NCI-H2029 treated with DMSO at 0.1 percent for 48 hours (cell line): Measurements from ENCODE around the gene LMF2.

ENCODE experiments used
- DNase-seq: peaks from one replicate; lab custom pipeline; 2025; lab: John Stamatoyannopoulos, UW

LMF2 gene

DNA sequence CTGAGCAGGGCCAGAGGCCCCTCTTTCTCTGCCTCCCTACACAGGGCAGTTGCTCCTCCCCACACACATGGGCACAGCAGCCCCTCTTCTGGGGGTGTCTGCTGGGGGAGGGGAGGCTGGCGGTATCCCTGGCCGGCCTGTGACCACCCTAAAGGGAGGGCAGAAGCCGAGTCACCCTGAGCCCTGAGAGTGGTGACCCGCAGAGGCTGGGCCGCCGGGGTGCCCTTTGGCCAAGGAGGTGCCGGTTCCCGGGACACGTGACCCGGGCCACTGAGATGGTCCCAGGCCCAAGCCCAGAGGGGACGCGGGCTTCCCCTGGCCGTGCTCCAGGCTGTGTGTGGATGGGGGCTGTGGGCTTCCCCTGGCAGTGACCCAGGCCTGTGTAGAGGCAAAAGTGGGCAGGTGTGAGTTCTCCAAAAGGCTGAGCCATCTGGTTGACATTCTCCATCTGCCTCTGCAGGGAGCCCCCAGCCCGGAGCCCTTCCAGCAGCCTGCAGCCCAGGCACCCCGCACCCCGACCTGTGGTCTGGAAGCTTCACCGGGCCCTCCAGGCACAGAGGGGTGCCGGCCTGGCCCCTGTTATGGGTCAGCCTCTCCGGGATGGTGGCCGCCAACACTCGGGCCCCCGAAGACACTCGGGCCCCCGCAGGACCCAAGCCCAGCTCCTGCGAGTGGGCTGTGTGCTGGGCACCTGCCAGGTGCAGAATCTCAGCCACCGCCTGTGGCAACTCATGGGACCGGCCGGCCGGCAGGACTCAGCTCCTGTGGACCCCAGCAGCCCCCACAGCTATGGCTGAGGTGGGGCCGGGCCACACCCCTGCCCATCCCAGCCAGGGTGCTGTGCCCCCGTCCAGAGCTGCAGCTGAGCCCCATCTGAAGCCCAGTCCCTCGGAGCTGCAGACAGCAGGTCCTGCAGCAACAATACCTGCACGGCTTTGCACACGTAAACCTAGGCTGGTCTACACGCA, 25.1 kb downstream of the LMF2 start:
- DNase-seq: no peak

DNA sequence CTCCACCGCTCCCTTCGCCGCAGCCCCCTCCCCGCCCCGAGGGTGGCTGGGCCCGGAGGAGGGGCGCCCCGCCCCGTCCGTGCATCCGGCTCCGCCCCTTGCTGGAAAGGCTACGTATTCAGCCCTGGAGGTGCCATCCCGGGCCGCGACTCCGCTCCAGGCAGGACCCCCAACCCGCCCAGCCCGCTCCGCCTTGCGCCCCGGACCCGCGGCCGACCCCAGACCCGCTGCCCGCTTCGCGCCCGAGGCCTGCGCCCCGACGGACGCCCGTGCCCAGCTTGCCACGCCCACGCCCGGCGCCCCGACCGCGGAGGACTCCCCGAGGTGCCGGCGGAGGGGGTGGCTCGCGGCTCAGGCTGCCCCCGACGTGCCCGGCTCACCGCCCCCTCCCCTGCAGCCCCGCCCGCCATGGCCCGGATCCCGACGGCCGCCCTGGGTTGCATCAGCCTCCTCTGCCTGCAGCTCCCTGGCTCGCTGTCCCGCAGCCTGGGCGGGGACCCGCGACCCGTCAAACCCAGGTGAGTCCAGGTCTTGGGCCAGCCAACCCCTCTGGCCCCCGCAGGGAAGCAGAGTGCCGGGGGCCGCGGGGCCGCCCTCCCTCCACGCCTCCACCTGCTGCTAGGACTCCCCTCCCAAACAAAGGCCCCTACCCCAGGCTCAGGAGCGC, 25.9 kb downstream of the LMF2 start, which contains the start of gene ADM2:
TSS of gene ADM2 (plus strand) at position 104 of the 667 bp plus-strand sequence. CDS start at position 409, 305 bp downstream.
- DNase-seq: no peak

DNA sequence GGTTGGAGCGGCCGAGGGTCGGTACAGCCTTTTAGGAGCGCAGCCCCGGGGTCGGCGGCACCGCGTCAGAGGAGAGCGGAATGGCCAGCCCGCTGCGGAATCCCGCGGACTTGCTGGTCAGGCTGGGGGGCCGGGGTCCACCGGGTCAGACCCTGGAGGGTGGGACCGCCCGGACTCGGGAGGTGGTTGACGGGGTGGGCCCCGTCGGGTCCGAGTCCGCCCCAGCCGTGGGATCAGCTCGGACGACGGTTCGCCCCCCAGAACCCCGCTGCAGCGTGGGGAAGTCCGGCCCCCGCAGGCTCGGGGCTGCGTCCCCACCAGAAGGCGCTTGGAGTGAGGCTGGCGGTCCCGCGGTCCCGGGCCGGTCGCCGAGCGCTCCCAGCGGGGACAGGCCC, 26.5 kb downstream of the LMF2 start:
- DNase-seq: no peak

DNA sequence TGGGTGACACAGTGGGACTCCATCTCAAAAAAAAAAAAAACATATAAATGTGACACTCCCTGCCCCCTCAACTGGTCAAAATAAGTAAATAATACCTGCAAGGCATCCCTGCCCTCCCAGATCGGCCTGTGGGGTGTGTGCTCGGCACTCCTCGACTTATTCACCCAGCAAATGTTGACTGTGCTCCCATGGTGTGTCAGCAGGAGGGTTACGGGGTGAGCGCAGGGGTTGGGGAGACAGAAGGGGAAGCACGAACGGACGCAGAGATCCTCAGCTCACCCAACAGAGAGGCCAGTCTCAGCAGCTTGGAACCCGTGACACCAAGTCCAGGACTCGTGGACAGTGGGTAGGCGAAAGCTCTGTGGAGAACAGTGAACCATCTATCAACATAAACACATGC, 27.8 kb downstream of the LMF2 start:
- no peak for DNase-seq

DNA sequence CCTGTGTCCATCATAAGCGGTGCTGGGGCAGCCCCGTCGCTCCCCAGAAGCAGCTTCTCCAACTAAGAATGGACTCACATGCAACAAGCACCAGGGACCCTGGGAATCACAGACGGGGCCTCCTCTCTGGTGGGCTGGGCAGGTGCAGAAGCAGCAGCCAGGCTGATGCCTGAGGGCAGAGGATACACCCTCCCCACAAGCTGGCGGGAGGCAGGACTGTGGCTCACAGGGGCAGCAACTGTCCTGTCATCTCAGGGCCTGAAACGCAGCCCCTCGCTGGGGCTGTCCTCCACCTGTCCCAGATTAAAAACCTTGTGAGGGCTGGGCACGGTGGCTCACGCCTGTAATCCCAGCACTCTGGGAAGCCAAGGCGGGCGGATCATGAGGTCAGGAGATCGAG, 29.6 kb downstream of the LMF2 start:
- DNase-seq: no peak

DNA sequence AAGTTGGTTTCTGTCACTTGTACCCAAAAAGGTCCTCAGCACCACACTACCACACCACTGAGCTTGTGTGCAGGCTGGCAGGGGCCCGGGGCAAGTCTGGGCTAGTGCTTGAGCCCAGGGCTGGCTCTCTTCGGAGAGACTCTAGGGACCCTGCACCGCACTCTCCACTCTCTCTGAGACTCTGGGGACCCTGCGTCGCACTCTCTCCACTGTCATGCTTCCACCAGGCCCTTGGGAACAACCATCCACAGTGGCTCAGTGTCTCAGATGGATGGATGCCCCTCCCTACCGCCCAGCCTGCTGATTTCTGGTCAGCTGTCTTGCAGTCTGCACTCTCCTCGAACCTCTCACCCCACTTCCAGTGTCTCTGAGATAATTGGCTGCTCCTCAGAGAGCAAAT, 30.6 kb downstream of the LMF2 start:
- no peak for DNase-seq

DNA sequence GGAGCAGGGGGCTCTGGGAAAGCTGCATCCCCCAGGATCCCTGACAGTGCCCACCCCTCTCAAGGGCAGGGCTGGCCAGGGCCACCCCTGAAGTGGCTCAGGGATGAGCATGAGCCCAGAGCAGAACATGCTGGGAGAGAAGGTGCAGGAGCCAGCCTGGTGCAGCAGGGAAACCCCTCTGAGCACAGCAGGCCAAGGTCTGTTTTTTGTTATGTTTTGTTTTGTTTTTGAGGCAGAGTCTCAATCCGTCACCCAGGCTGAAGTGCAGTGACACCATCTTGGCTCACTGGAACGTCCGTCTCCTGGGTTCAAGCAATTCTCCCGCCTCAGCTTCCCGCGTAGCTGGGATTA, 31.9 kb downstream of the LMF2 start:
- no peak for DNase-seq

DNA sequence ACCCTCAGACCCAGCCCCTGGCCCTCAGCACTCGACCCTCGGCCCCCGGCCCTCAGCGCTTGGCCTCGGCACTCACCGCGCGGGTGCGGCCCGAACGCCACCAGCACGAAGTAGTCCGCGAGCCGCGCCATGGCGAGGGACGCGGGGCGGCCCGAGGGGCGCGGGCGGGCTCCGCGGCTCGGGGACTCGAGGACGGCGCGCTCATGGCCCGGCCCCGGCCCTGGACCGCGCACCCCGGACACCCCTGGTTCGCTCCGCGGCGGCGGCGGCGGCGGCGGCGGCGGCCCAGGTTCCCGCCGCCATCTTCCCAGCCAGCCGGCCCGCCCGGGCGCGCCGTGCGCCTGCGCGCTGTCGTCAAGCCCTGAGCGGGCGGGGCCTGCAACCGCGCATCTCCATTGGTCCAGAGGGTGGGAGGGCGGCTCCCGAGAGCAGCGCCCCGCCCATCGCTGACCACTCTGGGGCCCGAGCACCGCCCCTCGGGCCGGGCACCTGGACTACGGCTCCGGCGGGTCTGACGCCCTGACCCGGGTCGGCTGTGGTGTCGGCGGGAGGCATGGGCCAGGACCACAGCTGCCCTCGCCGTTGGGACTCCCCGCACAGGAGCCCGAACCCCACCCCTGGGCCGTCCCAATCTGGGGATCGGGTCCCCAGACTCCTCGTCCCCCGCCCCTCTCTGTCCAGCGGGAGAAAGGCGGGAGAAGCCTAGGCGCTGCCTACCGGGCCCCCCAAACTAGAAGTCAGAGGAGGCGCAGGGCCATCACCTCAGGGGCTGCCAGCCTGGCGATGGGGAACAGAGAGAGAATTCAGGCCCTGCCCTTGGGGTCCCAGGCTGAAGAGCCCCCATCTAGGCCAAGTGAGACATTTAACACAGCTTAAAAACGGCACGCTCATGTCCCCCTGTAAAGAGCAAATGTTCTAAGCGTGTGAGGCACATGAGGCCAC, 32.5 kb downstream of the LMF2 start, which contains the start of gene SBF1:
TSS of gene SBF1 (minus strand) at position 326 of the 942 bp plus-strand sequence. CDS start at position 131, 195 bp downstream.
- peak; percentile 36 for DNase-seq

DNA sequence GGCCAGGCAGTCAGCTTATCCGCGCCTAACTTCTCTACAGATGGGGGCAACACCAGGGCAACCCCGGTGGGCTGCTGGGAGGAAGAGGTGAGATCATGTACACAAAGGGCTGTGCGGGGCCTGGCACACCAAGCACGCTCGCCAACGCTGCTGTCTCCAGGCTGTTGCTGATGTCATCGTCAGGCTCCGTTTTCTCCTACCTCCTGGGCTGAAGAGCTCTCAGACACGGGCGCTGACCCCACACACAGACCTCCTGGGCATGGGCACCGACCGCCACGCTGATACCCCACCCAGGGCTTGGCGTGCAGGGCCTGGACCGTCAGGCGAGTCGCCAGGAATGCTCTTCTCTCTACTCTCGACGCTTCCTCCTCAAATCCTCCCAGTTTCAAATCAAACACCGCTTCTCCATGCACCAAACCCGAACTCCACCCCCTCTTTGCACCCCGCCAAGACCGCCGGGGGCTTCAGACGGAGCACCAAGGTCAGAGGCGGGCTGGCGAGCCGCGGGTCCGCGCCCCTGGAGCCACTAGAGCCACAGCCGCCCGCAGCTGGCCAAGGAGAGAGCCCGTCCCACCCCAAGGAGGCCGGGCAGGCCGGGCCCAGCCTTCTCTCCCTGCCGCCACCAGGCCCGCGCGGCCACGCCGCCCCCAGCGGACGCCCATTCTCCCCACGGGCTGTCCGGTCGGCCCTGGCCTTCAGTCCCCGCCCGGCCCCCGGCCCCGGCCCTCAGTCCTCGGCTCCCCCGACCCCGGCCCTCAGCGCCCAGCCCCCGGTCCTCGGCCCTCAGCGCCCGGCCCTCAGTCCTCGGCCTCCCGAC, 33.4 kb downstream of the LMF2 start:
- DNase-seq: no peak

DNA sequence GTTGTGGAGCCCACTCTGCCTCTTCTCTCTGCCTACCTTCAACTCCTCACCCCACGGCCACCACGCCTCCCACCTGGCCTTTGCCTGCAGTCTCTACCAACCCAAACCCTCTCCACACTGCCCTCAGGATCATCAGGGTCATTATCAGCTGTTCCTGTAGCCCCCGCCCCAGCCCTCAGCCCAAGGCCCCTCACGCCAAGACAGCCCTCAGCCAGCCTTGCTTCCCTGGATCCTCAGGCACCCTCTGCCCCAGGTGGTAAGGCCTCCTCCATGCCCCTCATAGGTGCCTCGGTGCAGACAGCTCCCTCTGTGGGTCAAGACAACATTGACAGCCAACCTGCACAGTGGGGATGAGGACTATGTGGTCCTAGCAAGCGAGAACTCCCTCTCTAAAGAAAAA, 34.4 kb downstream of the LMF2 start:
- no peak for DNase-seq

DNA sequence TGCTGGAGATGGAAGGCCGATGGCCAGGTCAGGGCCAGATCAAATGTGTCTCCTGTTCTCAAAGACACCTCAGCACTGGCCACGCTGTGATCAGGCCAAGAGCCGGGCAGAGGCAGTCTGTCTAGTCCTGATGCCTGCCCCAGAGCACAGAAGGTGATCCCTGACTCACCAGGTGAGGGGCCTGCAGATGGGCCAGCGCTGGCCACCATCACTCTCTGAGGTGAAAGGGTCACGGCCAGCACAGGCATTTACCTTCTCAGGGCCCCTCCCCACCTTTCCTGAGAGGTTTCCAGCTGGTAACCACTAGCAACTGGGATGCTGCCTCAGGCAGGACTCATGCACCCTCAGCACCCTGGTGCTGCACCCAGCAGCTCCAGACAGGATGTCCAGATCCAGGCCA, 35.5 kb downstream of the LMF2 start:
- DNase-seq: no peak

DNA sequence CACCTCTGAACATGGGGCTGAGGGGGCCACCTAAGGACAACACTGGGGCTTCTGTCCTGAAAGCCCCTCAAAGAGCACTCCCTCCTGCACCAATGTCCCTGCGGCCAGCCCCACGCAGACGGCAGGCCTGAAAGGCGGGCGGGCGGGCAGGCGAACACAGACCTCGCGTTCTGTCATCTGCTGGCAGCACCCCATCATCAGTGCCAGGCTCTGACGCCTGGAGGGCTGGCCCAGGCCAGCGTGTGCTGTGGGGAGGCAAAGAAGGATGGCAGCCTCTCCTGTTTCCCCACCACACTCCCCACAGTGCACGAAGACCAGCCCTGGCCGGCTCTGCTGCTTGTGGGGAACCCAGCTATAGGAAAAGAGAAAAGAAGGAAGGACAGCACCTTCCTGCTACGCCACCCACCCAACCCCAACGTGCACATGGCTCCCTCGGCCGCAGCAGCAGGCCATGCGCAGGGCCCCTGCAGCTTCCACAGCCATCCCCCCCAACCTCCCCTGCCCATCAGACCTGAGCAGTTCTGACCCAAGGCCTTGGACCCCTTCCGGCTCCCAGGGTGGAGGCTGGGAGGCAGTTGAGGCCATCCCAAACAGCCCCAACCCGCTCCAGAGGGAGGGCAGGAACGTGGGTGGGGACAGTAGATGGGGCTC, 36.2 kb downstream of the LMF2 start:
- DNase-seq: no peak

DNA sequence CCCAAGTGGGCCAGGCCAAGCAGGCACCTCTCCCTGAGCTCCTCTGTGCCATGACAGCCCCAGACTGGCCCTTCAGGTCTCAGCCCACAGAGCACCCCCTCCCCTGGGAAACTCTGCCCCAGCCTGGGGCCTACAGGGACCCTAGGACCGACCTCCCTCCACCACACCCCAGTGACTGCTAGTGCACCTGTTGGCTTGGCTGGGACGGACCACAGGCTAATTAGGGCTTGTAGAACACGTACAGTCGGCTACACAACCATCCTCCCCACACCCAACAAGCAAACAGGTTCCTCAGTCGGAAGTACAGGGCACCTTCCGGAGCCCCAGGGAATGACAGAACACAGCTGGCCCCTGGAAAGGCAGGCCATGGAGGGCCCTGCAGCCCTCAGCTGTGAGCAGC, 37.0 kb downstream of the LMF2 start:
- DNase-seq: no peak

DNA sequence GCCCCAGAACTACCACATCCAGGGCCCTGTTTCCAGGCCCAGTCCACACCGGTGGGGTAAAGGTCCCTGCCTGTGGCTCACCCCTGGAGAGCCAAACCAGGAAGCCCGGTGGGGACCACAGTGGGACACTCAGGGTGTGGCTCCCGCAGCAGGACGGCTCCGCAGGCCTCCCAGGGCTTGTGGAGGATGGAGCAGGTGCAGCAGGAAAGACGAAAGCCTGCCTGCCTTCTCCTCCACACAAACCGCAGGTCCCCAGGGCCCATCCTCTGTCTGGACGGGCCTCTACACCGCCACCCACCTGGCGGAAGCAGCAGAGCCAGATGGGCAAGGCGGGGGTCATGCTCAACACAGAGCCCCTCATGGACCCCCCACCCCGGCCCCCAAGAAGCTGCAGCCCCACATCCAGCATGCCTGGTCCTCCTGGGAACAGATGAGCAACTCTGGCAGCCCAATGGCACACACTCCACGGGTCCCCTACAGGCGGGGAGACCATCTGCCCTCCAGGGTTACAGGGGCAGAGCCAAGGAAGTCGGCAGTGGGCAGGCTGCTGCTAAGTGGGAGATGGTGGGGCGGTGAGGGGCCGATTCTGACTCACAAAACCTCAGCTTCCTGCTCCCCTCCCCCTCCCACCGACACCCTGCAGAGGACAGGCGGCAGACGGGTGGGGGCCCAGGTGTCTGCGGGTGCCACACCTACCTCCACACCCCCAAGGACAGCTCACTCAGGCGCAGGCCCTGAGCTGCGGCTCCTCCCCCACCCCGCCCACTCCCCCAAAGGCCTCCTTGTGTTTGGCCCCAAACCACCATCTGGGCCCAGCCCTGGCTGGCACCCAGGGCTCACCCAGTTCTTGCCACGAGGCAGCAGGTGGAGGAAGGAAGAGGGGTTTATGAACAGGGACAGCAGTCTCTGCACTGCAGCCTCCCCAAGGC, 37.9 kb downstream of the LMF2 start:
- DNase-seq: no peak

DNA sequence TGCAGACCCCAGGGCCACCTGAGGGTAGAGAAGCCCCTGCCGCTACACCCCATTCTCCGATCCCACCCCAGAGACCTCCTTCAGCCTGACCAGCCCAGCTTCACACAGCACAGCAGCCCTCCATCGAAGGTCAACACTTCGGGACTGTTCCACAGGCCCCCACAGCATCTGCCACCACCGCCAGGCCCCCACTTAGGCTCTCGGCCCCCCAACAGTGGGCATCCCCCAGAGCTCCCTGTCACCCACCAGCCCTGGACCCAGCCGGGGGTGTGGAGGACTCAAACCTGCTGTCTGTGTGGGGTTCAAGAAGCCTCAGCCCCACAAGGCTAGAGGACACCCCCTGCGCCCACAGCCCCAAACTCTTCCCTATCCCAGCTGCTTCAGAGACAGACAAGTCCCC, 38.9 kb downstream of the LMF2 start:
- no peak for DNase-seq

DNA sequence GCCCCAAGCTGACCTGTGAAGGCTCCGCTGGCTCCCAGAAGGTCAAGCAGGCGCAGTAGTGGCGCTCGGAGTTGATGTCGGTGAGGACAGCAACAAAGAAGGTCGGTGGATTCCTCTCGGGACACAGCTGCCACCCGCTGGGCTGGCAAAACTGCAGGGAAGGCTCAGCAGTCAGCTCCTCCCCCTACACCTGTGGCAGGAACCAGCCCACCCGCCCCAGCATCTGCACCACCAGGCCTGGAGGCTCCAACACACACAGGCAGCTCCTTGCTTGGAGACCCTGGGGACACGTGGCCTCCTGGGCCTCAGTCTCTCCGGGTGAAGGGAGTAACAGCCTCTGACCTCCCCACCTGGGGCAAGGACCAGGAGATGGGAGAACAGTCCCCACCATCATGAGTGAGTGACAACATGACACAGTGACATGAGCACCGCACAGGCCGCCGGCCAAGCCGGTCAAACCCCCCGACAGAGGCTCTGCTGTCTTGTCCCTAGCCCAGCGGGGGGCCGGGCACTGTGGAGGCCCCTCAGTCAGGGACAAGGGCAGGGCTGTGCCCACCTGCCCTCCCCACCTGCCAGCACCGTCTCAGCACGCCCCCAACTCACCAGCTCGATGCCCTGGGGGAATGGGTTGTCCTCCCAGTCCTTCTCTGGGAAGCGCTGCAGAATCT, 39.6 kb downstream of the LMF2 start:
- DNase-seq: no peak

DNA sequence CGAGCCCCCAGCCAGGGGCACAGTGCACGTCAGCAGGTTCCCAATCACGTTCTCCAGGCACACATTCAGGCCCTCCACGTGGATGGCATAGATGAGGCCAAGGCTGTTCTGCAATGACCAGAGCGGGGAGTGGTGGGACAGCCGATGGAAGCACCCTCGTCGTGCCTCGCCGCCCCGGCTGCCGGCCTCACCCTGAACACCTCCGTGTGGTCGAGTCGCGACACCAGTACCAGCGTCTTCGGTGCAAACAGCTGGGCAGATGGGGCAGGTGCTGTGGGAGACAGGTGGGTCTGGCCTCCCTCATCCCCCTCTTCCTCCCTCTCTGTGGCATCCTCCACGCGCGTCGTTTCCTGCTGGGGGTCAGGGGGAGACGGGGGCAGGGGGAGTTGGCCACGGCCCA, 40.2 kb downstream of the LMF2 start:
- DNase-seq: no peak

DNA sequence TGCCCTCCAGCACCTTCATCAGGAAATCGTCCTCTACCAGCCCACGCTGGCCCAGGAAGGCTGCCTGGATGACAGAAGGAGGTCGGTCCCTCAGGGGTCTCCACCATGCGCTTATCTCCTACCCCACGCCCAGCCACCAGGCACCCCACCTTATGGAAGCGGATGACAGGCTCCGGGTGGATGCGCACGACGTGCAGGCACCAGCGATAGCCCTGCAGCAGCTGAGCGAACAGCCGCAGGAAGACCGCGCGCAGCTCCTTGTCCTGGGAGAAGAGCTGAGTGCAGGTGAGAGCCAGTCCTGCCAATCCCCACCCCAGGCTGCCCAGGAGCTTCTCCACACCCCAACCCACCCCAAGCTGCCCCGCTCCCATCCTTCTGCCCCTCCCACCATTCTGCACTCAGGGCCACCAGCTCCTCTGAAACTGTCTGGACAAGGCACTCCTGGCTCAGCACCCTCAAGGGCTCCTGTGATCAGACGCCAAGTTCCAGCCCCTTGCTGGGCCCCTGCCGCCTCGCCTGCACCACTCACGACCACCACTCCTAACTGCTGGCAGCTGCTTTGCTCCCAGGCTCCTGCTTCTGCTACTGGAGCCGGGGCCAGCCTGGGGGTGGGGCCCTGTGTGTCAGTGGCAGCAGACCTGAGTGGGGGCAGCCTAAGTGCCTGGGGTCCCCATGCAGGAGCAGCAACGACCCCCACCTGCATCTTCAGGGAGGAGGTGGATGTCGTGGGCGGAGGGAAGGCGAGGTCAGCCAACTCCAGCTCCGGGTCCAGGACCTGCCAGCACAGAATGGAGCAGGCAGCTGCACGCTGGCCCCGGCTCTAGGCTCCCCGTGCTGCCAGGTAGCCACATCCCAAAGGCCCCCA, 42.2 kb downstream of the LMF2 start:
- DNase-seq: no peak
